ENCODE data around the gene ADGRG3.

Gene ADGRG3

GRCh38 chr16:57644383-57645014 is 23.6 kb upstream of the ADGRG3 start:
- no peak for DNase-seq (ENCODE audit: low read depth)
- H3K4me3 ChIP-seq (ENCODE audit: low read length): no peak overlapping the region
- no peak for TF ChIP-seq CTCF (conservative IDR thresholded peaks at IDR 0.05; ENCODE audit: low read length)

DNA sequence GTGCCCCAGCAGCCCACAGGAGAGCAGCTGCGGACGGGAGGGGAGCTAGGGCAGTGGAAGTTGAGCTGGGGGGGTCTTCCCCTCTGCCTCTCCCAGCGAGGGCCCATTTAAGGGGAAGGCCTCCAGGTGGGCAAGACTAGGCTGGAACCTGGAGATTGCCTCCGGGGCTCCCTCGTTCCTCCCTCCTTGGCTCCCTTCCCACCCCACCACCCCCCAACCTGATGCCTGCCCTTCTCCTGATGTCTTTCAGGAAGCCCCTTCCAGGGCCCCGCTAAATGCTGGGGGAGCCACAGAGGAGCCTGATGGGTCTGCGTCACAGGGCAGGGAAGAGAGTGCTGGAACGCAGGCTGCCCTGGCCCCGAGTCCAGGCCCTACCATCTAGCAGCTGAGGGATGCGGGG is 22.9 kb upstream of the ADGRG3 start:
- H3K4me3 ChIP-seq (ENCODE audit: low read length): no peak overlapping the region
- no peak for DNase-seq (ENCODE audit: low read depth)
- TF ChIP-seq CTCF (conservative IDR thresholded peaks at IDR 0.05; ENCODE audit: low read length): no peak

GRCh38 chr16:57645691-57646387 is 22.3 kb upstream of the ADGRG3 start:
- DNase-seq (ENCODE audit: low read depth): peak; percentile 40
- no peak overlapping the region for H3K4me3 ChIP-seq (ENCODE audit: low read length)
- no peak for TF ChIP-seq CTCF (conservative IDR thresholded peaks at IDR 0.05; ENCODE audit: low read length)

GRCh38 chr16:57646388-57647039 is 21.6 kb upstream of the ADGRG3 start:
- TF ChIP-seq CTCF (conservative IDR thresholded peaks at IDR 0.05; ENCODE audit: low read length): no peak
- DNase-seq (ENCODE audit: low read depth): no peak
- H3K4me3 ChIP-seq (ENCODE audit: low read length): no peak overlapping the region

DNA sequence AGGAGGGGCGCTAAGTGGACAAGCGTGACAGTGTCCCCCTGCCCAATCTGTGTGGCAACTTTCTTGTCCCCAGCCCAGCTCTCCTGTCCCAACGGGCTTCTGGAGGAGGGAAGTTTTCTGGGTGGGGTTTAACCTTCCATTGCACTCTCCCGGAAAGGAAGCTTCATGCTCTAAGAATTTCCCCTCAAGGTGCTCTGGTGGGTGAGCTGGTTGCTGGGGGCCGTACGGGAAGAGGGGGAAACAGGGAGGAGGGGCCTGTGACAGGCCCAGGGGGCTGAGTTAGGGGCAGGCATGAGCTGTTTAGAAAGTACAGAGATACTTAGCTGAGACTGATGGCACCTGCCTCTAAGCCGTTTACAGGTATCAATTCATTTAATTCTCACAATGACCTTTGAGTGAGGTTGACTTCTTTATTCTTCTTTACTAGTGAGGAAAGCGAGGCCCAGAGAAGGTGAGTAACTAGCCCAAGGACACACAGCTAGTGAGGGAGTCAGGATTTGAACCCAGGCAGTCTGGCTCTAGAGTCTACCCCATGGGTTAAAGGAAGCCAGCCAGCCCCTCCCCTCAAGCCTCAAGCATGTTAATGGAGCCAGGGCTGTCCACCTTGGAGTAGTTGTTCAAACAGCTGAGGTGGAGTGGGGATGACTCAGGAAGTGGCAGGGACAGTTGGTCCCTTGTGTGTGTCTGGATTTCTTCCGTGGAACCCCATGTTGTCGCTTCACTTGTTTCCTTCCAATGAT is 20.8 kb upstream of the ADGRG3 start:
- no peak overlapping the region for H3K4me3 ChIP-seq (ENCODE audit: low read length)
- DNase-seq (ENCODE audit: low read depth): no peak
- TF ChIP-seq CTCF (conservative IDR thresholded peaks at IDR 0.05; ENCODE audit: low read length): no peak

- DNase-seq (ENCODE audit: low read depth): no peak
- no peak overlapping the region for H3K4me3 ChIP-seq (ENCODE audit: low read length)
- TF ChIP-seq CTCF (conservative IDR thresholded peaks at IDR 0.05; ENCODE audit: low read length): no peak
These were observed 20.0 kb upstream of the ADGRG3 start for GRCh38 chr16:57648125-57648524.
